H1 (cell line): ENCODE measurements around the gene STEAP4. TPM values are rescaled to one million over a fixed set of nuclear protein-coding genes. Genes with fewer than 3 reads are reported as not detected.

ENCODE experiments used
- CTCF ChIA-PET: fragments of 300-600 bp; sonication (Branson Sonifier 250); formaldehyde crosslinking; loops from one replicate; lab custom pipeline; 2021; ENCODE audit not compliant: partially characterized antibody; lab: Charles Lee
- POLR2A ChIA-PET: fragments of 300-600 bp; sonication (Branson Sonifier 250); formaldehyde crosslinking; loops from one replicate; lab custom pipeline; 2021; ENCODE audit warnings: inconsistent platforms; ENCODE audit not compliant: partially characterized antibody; lab: Charles Lee
- DNase-seq, 2 experiments: peaks; one replicate each; pipeline versions ENCODE4 v3.0.0 to v3.0.0-alpha.2; 2010 to 2022; ENCODE audit warnings: low spot score in 2 of 2, low read depth in 1 of 2, mixed read lengths in 1 of 2
- FAIRE-seq: peaks from 2 replicates; lab custom pipeline; 2011; peaks lifted over from hg19 to GRCh38; lab: Jason Lieb, UNC
- H2AFZ ChIP-seq: 2 replicates; pipeline ENCODE4 v1.8.1; 2012; ENCODE audit warnings: low read length, inconsistent platforms
- H2AK5ac ChIP-seq: 2 replicates; pipeline ENCODE4 v1.6.1; 2013; ENCODE audit warnings: low read depth, low read length
- H2BK120ac ChIP-seq: replicated peaks from 2 replicates; pipeline ENCODE3; 2013; ENCODE audit warnings: low read depth, low read length, inconsistent platforms
- H2BK12ac ChIP-seq: 2 replicates; pipeline ENCODE4 v1.6.1; 2013; ENCODE audit warnings: low read depth, low read length
- H2BK15ac ChIP-seq: 2 replicates; pipeline ENCODE4 v1.6.1; 2013; ENCODE audit warnings: low read length
- H2BK20ac ChIP-seq: 2 replicates; pipeline ENCODE4 v1.6.1; 2013; ENCODE audit warnings: low read length
- H2BK5ac ChIP-seq: 2 replicates; pipeline ENCODE4 v1.6.1; 2013; ENCODE audit warnings: low read depth, low read length
- H3K14ac ChIP-seq: 2 replicates; pipeline ENCODE4 v1.6.1; 2013; ENCODE audit warnings: inconsistent platforms; ENCODE audit not compliant: insufficient read length
- H3K18ac ChIP-seq: 2 replicates; pipeline ENCODE4 v1.6.1; 2013; ENCODE audit warnings: low read length; ENCODE audit errors: extremely low read depth
- H3K23ac ChIP-seq: 2 replicates; pipeline ENCODE4 v1.6.1; 2013; ENCODE audit warnings: inconsistent platforms; ENCODE audit not compliant: insufficient read length
- H3K23me2 ChIP-seq: 2 replicates; pipeline ENCODE4 v1.6.1; 2013; ENCODE audit warnings: low read depth, low read length
- H3K27ac ChIP-seq: 2 replicates; pipeline ENCODE4 v1.6.1; 2011; ENCODE audit warnings: low read depth, low read length, inconsistent platforms
- H3K27me3 ChIP-seq, 4 experiments: replicated peaks in 1 of 4; 1 replicate in 1 of 4; 2 replicates in 3 of 4; pipeline versions ENCODE4 v1.6.1 to v1.8.1; 2011 to 2013; ENCODE audit warnings: low read length in 3 of 4, mild to moderate bottlenecking in 3 of 4, inconsistent platforms in 2 of 4, mixed read lengths in 2 of 4, moderate library complexity in 1 of 4; ENCODE audit not compliant: control insufficient read depth in 3 of 4, insufficient read depth in 3 of 4; ENCODE audit errors: extremely low read depth in 1 of 4
- H3K36me3 ChIP-seq, 4 experiments: 2 replicates each; pipeline versions ENCODE4 v1.6.1 to v1.8.1; 2011 to 2013; ENCODE audit warnings: mild to moderate bottlenecking in 4 of 4, low read length in 3 of 4, moderate library complexity in 2 of 4, control low read depth in 1 of 4, inconsistent platforms in 1 of 4; ENCODE audit not compliant: insufficient read depth in 4 of 4, control insufficient read depth in 2 of 4
- H3K4ac ChIP-seq: replicated peaks from 2 replicates; pipeline ENCODE3; 2013; ENCODE audit warnings: low read length, low read depth, mixed read lengths, inconsistent platforms; ENCODE audit not compliant: insufficient read length
- H3K4me1 ChIP-seq, 4 experiments: replicated peaks in 1 of 4; 1 replicate in 1 of 4; 2 replicates in 3 of 4; pipeline versions ENCODE4 v1.6.1 to v1.8.1; 2011 to 2013; ENCODE audit warnings: low read length in 3 of 4, inconsistent platforms in 2 of 4, mixed read lengths in 1 of 4; ENCODE audit not compliant: insufficient read depth in 4 of 4, control insufficient read depth in 3 of 4
- H3K4me2 ChIP-seq, 2 experiments: 2 replicates each; pipeline versions ENCODE4 v1.6.1 to v1.8.1; 2011 to 2013; ENCODE audit warnings: low read depth in 2 of 2, low read length in 2 of 2, control low read depth in 1 of 2, inconsistent platforms in 1 of 2, mild to moderate bottlenecking in 1 of 2; ENCODE audit not compliant: insufficient read depth in 1 of 2
- H3K4me3 ChIP-seq, 4 experiments: fragments of 200-600, 300-600 bp in 1 of 4; sonication (generic), shearing (Covaris generic), sonication (Bioruptor Twin) in 1 of 4; 2 replicates each; pipeline versions ENCODE4 v1.5.1 to v1.8.1; 2011 to 2016; ENCODE audit warnings: low read length in 4 of 4, low read depth in 3 of 4, control low read depth in 2 of 4, inconsistent platforms in 2 of 4, mild to moderate bottlenecking in 2 of 4, mixed read lengths in 1 of 4, moderate library complexity in 1 of 4; ENCODE audit not compliant: insufficient read depth in 2 of 4; ENCODE audit errors: extremely low read depth in 1 of 4
- H3K56ac ChIP-seq: replicated peaks from 2 replicates; pipeline ENCODE3; 2013; ENCODE audit warnings: low read depth, mild to moderate bottlenecking, mixed read lengths, low read length, inconsistent platforms; ENCODE audit not compliant: insufficient read length
- H3K79me1 ChIP-seq: 2 replicates; pipeline ENCODE4 v1.6.1; 2013; ENCODE audit warnings: low read depth, low read length, control low read depth
- H3K79me2 ChIP-seq, 2 experiments: 2 replicates each; pipeline versions ENCODE4 v1.6.1 to v1.8.1; 2012 to 2013; ENCODE audit warnings: low read length in 2 of 2, mild to moderate bottlenecking in 2 of 2, inconsistent platforms in 1 of 2; ENCODE audit not compliant: insufficient read depth in 2 of 2, control insufficient read depth in 1 of 2
- H3K9ac ChIP-seq, 4 experiments: replicated peaks in 1 of 4; 1 replicate in 1 of 4; 2 replicates in 3 of 4; pipeline versions ENCODE4 v1.6.1 to v1.8.1; 2011 to 2013; ENCODE audit warnings: low read depth in 3 of 4, low read length in 3 of 4, control low read depth in 2 of 4, mild to moderate bottlenecking in 2 of 4, moderate library complexity in 2 of 4, inconsistent platforms in 1 of 4; ENCODE audit errors: extremely low read depth in 1 of 4
- H3K9me3 ChIP-seq, 2 experiments: 2 replicates each; pipeline versions ENCODE4 v1.6.1 to v1.8.1; 2012 to 2013; ENCODE audit warnings: mild to moderate bottlenecking in 2 of 2, moderate library complexity in 2 of 2, control low read depth in 1 of 2, inconsistent platforms in 1 of 2, low read depth in 1 of 2, low read length in 1 of 2, mixed read lengths in 1 of 2; ENCODE audit not compliant: insufficient read depth in 2 of 2
- H4K20me1 ChIP-seq, 2 experiments: replicated peaks in 1 of 2; 2 replicates each; pipeline versions ENCODE3 to v1.8.1; 2011 to 2013; ENCODE audit warnings: inconsistent platforms in 2 of 2, low read length in 2 of 2, mild to moderate bottlenecking in 1 of 2; ENCODE audit not compliant: insufficient read depth in 2 of 2, control insufficient read depth in 1 of 2
- H4K5ac ChIP-seq: 2 replicates; pipeline ENCODE4 v1.6.1; 2013; ENCODE audit warnings: low read length, low read depth, mixed read lengths, inconsistent platforms; ENCODE audit not compliant: insufficient read length
- H4K8ac ChIP-seq: 2 replicates; pipeline ENCODE4 v1.8.0; 2013; ENCODE audit warnings: mild to moderate bottlenecking, moderate library complexity, low read length, inconsistent platforms; ENCODE audit not compliant: insufficient read depth; ENCODE audit errors: extremely low read depth
- H4K91ac ChIP-seq: replicated peaks from 2 replicates; pipeline ENCODE3; 2013; ENCODE audit warnings: low read length, mixed read lengths, inconsistent platforms; ENCODE audit not compliant: insufficient read length
- CHD1 ChIP-seq: IDR thresholded peaks from 2 replicates; pipeline ENCODE4 v1.6.1; 2012; ENCODE audit warnings: low read depth, low read length, improper control_type of control experiment
- CHD2 ChIP-seq: IDR thresholded peaks from 2 replicates; pipeline ENCODE4 v1.6.1; 2012; ENCODE audit warnings: low read length, improper control_type of control experiment
- FOSL1 ChIP-seq: IDR thresholded peaks from 2 replicates; pipeline ENCODE4 v1.6.1; 2011; ENCODE audit warnings: mild to moderate bottlenecking, low read depth, low read length, moderate library complexity; ENCODE audit not compliant: insufficient read depth
- GABPA ChIP-seq: IDR thresholded peaks from 2 replicates; pipeline ENCODE4 v1.6.1; 2011; ENCODE audit warnings: mild to moderate bottlenecking, low read length, moderate library complexity, borderline replicate concordance; ENCODE audit not compliant: insufficient read depth
- KDM1A ChIP-seq: fragments of 200-600, 300-600 bp; sonication (generic); IDR thresholded peaks from 2 replicates; pipeline ENCODE4 v1.7.1; 2016; ENCODE audit warnings: mild to moderate bottlenecking, low read length, borderline replicate concordance
- NANOG ChIP-seq: IDR thresholded peaks from 2 replicates; pipeline ENCODE4 v1.6.1; 2011; ENCODE audit warnings: low read length, low read depth, mild to moderate bottlenecking, inconsistent platforms; ENCODE audit not compliant: insufficient read depth, poor library complexity, severe bottlenecking
- NRF1 ChIP-seq: IDR thresholded peaks from 2 replicates; pipeline ENCODE4 v1.6.1; 2011; ENCODE audit warnings: mild to moderate bottlenecking, low read depth, low read length, improper control_type of control experiment
- PHF8 ChIP-seq: fragments of 200-600 bp; sonication (generic); conservative IDR thresholded peaks from 2 replicates; pipeline ENCODE4 v1.7.1; 2012; ENCODE audit warnings: low read depth, mild to moderate bottlenecking, inconsistent platforms, low read length, moderate library complexity
- RAD21 ChIP-seq, 2 experiments: IDR thresholded peaks in 1 of 2; conservative IDR thresholded peaks in 1 of 2; 2 replicates each; pipeline ENCODE4 v1.6.1; 2011; ENCODE audit warnings: low read depth in 2 of 2, low read length in 2 of 2, improper control_type of control experiment in 1 of 2, inconsistent platforms in 1 of 2, mild to moderate bottlenecking in 1 of 2, moderate library complexity in 1 of 2
- RBBP5 ChIP-seq: IDR thresholded peaks from 2 replicates; pipeline ENCODE4 v1.7.1; 2012; ENCODE audit warnings: low read depth, mild to moderate bottlenecking, inconsistent platforms, low read length, moderate library complexity, borderline replicate concordance
- RXRA ChIP-seq: IDR thresholded peaks from 2 replicates; pipeline ENCODE4 v1.6.1; 2011; ENCODE audit warnings: low read depth, mild to moderate bottlenecking, low read length, moderate library complexity; ENCODE audit not compliant: insufficient read depth
- SP1 ChIP-seq: IDR thresholded peaks from 2 replicates; pipeline ENCODE4 v1.6.1; 2011; ENCODE audit warnings: low read depth, low read length
- ZNF274 ChIP-seq: IDR thresholded peaks from 2 replicates; pipeline ENCODE4 v1.7.0; 2012; ENCODE audit warnings: low read length, borderline replicate concordance; ENCODE audit errors: extremely low read depth
- polyA plus RNA-seq, 7 experiments: library from polyadenylated mRNA; depleted of rRNA in 3 of 7; stranded (reverse) in 5 of 7; unstranded in 2 of 7; fragments of >200 nt in 5 of 7; fragments of 200-250 nt in 2 of 7; gene quantifications; 1 replicate in 5 of 7; 2 replicates in 1 of 7; 4 replicates in 1 of 7; pipeline versions ENCODE4 v1.2.1 to v1.2.3, GENCODE V29; 2011 to 2013; ENCODE audit warnings: missing spikeins in 2 of 7, mixed read lengths in 2 of 7
- total RNA-seq: library from RNA; stranded (reverse); fragmentation: NEBNext Ultra II Directional; extraction: Animal tissue kit (Norgen Biotek cat#: 25700); gene quantifications from 2 replicates; pipeline ENCODE4 v1.2.1, GENCODE V29; 2021
- TF ChIP-seq, protein P1 (sequence below): IDR thresholded peaks from 2 replicates; pipeline ENCODE4 v1.6.1; 2012; ENCODE audit warnings: inconsistent platforms

STEAP4 gene
- total and polyA plus RNA-seq, 2 of the 8 experiments (the other 6 are each of a cell fraction or from before 2014, with no cell fraction given) = under 0.01 TPM; not detected in 1

DNA sequence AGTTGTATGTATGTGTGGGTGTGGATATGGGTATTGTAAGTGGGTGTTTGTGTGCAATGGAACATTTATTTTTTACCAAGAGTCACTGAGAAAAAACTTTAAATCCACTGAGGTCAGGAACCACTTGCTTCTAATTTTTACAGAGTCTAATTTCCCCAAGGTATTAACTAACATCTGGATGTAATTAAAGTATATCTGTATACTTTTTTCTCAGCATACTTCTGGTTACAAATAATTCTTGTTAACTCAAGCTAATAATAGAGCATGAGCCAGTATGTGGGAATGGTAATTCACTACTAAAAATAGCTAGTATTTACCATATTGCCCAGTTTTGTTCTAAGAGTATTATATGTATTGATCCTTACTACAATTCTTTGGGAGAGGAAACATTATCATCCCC is 24.6 kb upstream of the STEAP4 start:
- H2BK12ac ChIP-seq = no peak overlapping the region
- 0 out of 4 replicates have a peak, but pooled peaks cover 0 to 3% of the 10 kb centered on the region in 2 experiments for H3K9me3 ChIP-seq
- H3K4me1 ChIP-seq = no peaks in the 10 kb centered on the region
- H3K9ac ChIP-seq = no peak overlapping the region
- no peak overlapping the region for H4K5ac ChIP-seq
- FAIRE-seq = no peak
- no peak overlapping the region for H3K14ac ChIP-seq
- no peak overlapping the region for H2AFZ ChIP-seq
- no peak overlapping the region for H3K27ac ChIP-seq
- no peaks in the 10 kb centered on the region for H3K27me3 ChIP-seq
- no peaks in the 10 kb centered on the region for H3K79me1 ChIP-seq
- H4K91ac ChIP-seq = no peak overlapping the region
- no peak overlapping the region for H4K8ac ChIP-seq
- no peak overlapping the region for H2AK5ac ChIP-seq
- H2BK15ac ChIP-seq = no peak overlapping the region
- no peak overlapping the region for H2BK5ac ChIP-seq
- no peak overlapping the region for H3K18ac ChIP-seq
- H3K23me2 ChIP-seq = peaks cover 2% of the 10 kb centered on the region; the same call in 1 of the 2 replicates
- H3K36me3 ChIP-seq = no peaks in the 10 kb centered on the region
- no peak overlapping the region for H3K56ac ChIP-seq
- no peaks in the 10 kb centered on the region for H4K20me1 ChIP-seq
- no peak overlapping the region for H2BK120ac ChIP-seq
- CTCF ChIA-PET = interaction anchor here (0.7 to 2.8 kb wide), 6 partner anchors 10 to 99 kb away, joined by 3 to 11 read pairs (median 4); no protein-coding TSS in a partner anchor
- no peak overlapping the region for H3K4ac ChIP-seq
- no peak overlapping the region for H2BK20ac ChIP-seq
- no peak overlapping the region for H3K23ac ChIP-seq
- no peak overlapping the region for H3K4me2 ChIP-seq
- POLR2A ChIA-PET = interaction anchor here (0.8 kb wide), 1 partner anchor 9 kb away, joined by 3 read pairs; no protein-coding TSS in a partner anchor
- H3K79me2 ChIP-seq = no peaks in the 10 kb centered on the region
- DNase-seq = no peak
- no peak overlapping the region for H3K4me3 ChIP-seq
- TF ChIP-seq CHD1 (no peak), ZNF274 (no peak), RAD21 (IDR thresholded peaks at IDR 0.05 in 1 of 2, conservative IDR thresholded peaks at IDR 0.05 in 1 of 2; ENCODE audit: low read depth in 2 of 2, low read length in 2 of 2) (no peak), PHF8 (no peak), CHD2 (no peak), FOSL1 (no peak), KDM1A (no peak), NANOG (no peak), SP1 (no peak), RBBP5 (no peak), NRF1 (no peak), RXRA (no peak), GABPA (no peak)
- TF ChIP-seq, protein P1, sequence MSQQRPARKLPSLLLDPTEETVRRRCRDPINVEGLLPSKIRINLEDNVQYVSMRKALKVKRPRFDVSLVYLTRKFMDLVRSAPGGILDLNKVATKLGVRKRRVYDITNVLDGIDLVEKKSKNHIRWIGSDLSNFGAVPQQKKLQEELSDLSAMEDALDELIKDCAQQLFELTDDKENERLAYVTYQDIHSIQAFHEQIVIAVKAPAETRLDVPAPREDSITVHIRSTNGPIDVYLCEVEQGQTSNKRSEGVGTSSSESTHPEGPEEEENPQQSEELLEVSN = no peak
